ENCODE measurements around the gene ACY1.

The ACY1 gene

GRCh38 chr3:51982838-51983577 lies at the start of gene ACY1:
Gene ACY1, plus strand, starts transcription at chr3:51983535. Its CDS starts 530 bp downstream, at chr3:51984065.
- FAIRE-seq, result no peak

- no peak for FAIRE-seq
These were observed 49.0 kb upstream of the ACY1 start for GRCh38 chr3:51934139-51934850.

DNA sequence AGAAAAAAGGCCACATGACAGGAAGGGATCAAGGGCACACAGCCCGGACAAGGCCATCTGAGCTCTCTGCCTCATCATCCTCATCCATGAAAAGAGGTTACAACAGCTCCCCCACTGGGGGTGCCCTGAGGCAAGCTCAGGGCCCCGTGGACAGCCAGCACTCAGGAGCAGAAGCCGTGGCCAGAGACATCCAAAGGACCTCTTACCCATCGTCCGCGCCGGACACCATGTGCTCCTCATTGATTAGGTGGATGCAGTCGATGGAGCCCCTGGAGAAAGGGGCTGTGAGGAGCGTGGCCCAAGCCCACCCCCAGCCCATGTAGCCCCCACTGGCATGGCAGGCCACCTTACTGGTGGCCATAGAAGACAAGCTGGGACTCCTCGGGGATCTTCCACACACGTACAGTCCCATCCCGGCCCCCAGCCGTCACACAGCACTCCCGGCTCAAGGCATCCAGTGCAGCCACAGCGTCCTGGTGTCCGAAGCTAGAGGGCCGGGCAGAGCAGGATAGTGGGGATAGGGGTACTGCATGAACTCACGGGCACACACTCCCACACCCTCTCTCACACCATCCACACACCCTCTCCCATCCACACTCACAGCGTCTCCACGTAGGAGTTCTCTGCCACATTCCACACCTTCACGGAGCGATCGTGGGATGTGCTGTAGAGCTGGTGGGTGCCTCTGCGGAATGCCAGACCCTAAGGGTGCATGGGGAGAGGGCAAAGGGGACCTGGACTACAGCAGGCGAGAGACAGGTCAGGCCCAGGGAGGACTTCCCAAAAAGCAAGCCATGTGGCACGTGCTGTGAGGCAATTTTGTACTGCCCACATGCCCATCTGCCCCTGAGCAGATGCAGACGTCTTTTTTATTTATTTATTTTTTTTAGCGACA lies 48.1 kb upstream of the ACY1 start:
- FAIRE-seq, result no peak

DNA sequence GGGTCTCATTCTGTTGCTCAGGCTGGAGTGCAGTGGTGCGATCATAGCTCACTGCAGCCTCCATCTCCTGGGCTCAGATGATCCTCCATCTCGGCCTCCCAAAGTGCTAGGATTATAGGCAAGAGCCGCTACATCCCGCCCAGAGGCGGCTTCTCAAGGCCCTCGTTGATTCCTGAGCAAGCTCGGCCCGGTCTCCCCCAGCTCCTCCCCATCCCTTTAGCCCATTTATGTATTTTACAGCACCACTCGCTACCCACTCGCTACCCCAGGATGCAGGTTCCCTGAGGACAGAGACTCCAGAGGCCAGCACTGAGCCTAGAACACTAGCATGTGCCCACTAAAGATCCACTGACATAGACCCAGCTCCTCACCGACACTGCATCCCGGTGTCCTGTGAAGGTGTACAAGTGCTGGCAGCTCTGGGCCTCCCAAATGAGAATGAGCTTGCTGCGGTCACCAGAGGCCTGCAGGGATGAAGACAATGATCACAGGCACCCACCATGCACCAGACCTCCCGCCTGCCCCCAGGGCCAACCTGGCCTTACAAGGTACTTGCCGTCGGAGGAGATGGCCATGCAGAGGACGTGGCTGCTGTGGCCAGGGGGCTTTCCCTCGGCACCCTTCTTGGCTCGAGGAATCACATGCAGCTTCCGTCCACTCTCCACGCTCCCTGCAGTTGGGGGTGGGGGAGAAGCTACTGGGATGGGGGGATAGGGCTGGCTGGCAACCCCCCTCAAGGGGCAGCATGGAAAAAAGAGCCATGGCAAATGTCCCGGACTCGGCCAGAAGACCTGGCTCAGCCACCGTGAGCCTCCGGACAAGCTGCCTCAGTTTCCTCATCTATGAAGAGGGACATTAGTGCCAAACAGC lies 47.2 kb upstream of the ACY1 start:
- no peak for FAIRE-seq

DNA sequence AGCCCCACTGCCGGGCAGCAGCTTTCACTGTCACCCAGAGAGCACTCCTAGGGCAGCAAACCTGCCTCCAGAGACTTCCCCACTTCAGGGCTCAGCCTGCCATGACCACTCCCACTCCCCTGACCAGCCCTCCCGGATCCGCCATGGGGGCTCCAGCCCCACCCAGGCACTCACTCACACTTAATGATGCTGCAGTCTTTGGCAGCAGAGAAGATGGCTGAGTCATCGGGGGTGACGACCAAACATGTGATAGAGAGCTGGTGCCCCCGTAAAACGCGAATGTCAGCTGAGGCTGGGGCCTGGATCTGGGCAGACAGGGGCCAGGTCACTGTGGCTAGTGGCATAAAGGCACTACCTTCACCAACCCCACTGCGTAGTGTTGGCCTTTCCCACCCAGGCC lies 46.3 kb upstream of the ACY1 start:
- no peak for FAIRE-seq

DNA sequence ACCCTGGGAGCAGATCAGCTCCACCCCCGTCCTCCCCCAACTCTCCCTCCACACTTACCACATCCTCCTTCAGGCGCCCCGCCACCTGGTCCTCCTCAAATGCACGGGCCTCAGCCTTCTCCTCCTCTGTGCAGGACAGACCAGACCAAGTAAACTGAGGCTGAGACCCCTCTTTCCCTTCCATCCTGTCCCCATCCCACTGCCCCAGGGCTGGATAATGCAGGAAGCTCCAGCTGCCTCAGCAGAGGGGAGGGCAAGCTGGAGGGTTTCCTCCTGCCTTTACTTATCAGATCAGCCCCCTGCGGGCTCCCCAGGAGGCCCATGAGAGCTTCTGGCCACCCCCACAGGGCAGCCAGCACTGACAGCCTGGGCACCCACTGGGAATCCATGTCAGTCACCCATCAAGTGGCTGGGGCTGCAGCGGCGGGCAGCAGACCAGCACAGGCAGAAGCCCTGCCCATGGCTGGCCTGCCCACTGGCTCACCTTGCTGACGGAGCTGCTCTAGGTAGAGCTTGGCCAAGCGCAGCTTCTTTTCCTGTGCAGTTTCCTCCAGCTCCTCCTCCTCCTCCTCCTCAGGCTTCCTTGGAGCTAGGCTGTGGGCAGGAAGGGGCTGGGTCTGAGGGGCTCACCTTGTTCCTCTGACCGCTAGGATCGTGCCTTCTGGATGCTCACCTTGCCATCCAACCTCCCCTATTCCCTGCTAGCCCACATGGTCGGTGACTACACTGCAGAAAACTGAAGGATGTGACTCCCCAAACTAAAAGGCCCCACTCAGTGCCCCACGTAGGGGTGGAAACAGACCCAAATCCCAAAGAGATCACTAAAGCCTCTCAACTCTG lies 45.5 kb upstream of the ACY1 start:
- no peak for FAIRE-seq

- no peak for FAIRE-seq
These were observed 44.4 kb upstream of the ACY1 start for GRCh38 chr3:51938780-51939425.

DNA sequence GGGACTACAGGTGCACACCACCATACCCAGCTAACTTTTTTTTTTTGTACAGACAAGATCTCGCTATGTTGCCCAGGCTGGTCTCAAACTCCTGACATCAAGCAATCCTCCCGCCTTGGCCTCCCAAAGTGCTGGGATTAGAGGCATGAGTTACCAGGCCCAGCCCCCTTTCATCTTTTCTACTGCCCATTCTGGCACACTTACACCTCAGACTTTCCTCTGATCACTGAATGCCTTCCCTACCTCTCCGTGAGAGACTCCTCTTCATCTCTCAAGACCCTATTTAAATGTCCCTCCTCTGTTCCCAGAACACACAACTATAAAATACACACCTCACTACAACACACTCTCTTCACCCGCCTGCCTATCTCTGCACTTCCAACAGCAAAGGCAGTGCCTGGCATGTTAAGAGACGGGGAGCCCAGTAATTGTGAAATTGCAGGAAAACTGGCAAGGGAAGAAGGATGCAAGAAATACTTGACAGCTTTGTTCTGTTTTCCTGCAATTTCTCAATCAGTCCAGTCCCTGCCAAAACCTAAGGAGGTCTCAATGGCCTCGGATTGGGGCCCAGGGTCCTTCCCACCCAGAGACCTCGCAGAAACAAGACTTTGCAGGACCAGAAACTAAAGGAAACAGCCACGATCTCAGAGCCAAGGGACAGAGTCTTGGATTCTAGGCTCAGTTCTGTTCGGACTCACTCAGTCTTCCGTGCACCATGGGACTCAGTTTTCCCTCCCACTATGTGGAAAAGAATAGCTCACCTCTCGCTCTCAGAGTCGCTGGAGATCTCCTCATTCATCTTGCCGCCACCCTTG lies 42.5 kb upstream of the ACY1 start:
- no peak for FAIRE-seq

DNA sequence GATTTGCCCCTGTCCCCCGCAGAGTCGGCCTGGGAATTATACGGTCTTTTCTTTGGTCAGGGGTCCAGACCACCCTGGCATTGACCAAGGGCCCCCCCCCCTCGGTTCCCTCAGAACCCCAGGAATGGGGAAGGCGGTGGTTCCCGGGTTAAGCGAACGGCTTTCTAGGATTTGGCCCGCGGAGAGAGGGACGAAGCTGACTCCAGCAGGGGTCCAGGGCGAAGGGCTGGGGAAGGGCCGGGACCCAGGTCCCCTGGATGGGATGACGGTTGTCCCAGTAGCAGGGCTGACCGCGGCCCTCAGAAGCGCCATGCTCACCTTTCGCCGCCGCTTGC lies 41.9 kb upstream of the ACY1 start:
- FAIRE-seq, result no peak

DNA sequence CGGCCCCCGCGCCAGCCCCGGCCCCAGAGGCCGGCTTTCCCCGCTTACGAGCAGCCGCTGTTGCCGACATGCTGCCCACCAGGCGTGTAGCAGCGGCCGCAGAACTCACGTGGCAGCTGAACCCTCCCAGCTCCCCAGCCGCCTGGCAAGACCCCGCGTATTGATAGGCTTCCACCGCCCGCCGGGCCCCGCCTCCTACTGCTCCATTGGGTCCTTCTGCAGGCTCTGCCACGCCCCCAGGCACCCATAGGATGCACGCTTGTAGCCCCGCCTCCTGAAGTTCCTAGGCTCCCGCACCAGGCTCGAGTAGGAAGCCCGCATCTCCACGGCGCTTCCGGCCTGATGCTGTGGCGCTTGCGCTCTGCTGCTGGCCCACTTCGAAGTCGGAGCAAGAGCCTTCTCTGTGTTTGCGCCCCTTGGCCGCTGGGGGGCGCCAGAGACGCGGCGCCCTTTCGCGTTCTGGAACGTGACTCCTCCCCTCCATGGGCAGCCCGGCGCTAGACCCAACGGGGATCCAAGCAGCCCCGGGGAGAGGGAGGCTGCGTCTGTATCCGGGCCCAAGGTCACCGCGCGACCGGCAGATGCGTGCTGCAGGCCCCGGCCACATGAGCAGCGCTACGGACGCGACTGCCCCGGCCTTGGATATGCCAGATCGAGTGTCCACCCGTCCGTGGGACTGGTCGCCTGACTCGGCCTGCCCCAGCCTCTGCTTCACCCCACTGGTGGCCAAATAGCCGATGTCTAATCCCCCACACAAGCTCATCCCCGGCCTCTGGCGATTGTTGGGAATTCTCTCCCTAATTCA lies 41.3 kb upstream of the ACY1 start, which contains the start of the genes PARP3 and RRP9:
Gene PARP3 (plus strand): TSS at position 566 of the 805 bp plus-strand sequence. CDS start 993 bp downstream, outside the sequence.
Gene RRP9 (minus strand): TSS at position 107 of the 805 bp plus-strand sequence. CDS start 37 bp downstream, at position 70.
- peak; percentile 86 for FAIRE-seq

DNA sequence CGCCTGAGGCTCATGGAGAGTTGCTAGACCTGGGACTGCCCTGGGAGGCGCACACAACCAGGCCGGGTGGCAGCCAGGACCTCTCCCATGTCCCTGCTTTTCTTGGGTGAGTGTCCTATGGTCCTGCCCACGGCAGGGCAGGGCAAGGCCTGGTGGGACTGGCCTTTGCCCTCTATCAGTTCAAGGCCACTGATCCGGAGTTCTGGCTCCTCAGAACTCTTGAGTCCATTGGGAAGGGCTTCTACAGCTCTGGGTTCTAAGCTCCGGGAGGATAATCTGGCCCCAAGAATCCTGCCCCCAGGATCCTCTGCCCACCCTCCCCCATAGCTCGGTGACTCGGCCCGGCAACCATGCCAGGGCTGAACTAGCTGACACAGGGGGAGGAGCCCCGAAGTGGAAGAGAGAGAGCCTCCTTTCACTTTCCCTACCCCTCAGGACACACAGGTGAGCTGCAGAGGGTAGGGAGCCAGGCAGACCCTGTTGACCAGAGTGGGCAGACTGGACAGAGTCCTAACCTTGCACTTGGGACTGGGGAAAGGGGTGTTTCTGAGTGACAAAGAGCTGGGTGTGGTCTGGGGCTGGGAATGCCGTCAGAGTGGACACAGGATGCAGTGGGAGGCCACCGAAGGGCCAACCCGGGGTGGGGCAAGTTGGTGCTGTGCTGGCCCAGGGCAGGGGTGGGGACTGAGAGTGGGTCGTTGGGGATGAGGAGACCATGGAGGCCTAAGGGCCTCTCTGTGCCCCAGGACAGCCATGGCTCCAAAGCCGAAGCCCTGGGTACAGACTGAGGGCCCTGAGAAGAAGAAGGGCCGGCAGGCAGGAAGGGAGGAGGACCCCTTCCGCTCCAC lies 40.5 kb upstream of the ACY1 start:
- no peak for FAIRE-seq

DNA sequence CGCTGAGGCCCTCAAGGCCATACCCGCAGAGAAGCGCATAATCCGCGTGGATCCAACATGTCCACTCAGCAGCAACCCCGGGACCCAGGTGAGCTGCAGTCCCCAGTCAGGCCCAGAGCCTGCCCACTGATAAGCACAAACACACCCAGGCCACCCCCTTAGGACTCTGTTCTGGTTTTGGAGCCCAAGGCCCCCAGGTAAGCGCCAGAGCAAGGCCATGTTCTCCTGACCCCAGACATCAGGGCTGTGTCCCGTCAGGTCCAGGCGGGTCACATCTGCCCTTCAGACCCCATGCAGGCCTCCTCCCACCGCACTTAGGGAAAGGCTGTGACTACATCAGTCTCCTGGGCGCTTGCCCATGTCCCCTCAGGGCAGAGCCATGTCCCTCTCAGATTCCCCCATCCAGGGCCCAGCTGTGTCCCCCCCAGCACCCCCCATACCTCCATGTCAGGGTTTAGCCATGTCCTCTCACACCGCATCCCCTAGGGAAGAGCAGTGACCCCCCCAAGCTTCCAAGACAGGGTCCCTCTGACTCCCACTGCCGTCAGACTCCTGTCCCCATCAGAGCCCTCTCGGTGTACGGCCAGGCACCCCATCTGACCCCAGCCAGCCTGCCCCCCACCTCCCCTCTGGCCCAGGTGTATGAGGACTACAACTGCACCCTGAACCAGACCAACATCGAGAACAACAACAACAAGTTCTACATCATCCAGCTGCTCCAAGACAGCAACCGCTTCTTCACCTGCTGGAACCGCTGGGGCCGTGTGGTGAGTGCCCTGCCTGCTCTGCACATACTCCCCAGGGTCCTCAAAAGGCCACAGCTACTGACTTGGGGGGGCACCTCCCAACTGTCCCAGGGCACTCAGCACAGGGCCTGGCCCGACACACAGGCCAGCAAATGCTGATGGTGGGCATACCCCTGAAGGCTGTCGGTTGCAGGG lies 39.6 kb upstream of the ACY1 start:
- FAIRE-seq, result no peak

DNA sequence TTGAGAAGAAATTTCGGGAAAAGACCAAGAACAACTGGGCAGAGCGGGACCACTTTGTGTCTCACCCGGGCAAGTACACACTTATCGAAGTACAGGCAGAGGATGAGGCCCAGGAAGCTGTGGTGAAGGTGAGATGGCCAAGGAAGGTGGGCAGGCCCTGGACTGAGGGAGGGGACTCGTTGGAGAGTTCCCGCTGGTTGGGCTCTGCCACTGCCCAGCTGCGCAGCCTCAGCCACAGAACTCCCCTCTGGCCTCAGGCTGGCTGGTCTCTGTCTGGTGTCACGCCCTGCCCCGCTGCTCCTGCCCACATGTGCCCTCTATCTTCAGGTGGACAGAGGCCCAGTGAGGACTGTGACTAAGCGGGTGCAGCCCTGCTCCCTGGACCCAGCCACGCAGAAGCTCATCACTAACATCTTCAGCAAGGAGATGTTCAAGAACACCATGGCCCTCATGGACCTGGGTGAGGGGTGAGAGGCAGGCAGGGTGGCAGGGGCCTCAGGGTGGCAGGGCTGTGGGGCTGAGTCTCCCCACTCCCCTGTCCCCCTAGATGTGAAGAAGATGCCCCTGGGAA lies 38.8 kb upstream of the ACY1 start:
- FAIRE-seq, result no peak

DNA sequence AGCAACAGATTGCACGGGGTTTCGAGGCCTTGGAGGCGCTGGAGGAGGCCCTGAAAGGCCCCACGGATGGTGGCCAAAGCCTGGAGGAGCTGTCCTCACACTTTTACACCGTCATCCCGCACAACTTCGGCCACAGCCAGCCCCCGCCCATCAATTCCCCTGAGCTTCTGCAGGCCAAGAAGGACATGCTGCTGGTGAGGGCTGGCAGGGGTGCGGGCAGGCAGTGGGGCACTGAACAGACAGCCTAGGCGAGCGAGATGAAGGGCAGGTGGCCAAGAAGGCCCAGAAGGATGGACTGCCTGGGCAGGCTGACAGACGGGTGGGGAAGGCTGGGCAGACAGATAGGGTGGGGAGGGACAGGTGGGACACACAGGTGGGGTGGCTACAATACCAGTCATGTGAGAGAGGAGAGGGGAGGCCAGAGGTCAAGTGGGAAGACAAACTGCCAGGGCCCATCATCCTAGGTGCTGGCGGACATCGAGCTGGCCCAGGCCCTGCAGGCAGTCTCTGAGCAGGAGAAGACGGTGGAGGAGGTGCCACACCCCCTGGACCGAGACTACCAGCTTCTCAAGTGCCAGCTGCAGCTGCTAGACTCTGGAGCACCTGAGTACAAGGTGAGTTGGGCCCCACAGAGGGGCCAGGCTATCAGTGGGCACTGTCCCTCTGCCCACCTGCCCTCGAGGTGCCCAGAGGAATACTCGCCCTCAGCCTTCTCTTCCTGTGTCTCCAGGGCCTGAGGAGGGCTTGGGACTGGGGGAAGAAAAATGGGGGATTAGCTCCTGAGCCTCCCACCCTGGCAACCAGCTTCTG lies 38.1 kb upstream of the ACY1 start:
- FAIRE-seq, result no peak

DNA sequence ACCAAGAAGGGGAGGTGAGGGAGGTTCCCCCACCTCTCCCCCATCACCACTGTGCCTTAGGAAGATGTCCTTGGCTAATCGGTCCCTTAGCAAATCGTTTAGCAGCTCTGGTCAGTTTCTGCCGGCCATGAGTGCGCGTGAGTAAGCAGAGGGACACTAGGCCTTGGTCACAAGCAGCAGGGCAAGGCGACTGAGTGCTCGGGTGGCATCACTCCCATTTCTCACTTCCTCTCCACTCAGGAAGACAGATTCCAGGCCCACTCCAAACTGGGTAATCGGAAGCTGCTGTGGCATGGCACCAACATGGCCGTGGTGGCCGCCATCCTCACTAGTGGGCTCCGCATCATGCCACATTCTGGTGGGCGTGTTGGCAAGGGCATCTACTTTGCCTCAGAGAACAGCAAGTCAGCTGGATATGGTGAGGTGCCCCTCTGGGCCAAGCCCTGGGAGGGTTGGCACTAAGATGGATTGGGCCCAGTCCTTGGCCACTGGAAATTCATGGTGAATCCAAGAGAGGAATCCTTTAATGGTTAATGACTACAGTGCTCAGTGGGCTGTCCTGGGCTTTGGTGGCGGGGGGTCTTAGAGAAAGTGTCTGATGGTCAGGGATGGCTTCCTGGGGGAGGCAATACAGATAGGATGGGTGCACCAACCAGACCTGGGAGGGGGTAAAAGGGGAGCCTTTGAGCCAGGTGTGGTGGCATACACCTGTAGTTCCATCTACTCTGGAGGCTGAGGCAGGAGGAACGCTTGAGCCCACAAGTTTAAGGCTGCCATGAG lies 37.2 kb upstream of the ACY1 start:
- no peak for FAIRE-seq
